ENCODE measurements around the gene HBM. TPM values are rescaled to one million over a fixed set of nuclear protein-coding genes. Genes with fewer than 3 reads are reported as not detected.

Gene HBM
- total RNA-seq, 4 donors from 2014 or later: not detected

DNA sequence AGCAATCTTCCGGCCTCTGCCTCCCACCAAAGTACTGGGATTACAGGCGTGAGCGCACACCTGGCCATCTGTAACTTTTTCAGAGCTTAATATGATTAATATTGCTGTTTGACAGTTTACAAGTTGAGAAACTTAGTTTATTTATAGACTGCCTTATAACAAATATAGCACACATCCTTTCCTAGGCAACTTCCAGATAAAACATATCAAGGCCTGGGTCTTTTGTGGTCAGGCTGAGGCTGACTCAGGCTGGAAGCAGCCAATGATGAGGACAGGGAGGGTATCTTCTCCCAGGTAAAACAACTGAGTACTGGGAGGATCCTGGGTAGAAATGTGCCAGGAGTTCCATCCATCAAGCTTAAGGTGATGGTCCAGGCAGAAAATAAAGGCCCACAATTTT lies 47.2 kb downstream of the HBM start:
- Histone ChIP-seq H3K4me1 (no peaks in the 10 kb centered on the region), H3K27ac (no peak overlapping the region), H3K9me3 (no peaks in the 10 kb centered on the region), H3K4me3 (no peak overlapping the region), H3K36me3 (peaks cover 96% of the 10 kb centered on the region), H3K27me3 (no peaks in the 10 kb centered on the region)
- no peak for TF ChIP-seq POLR2A (IDR thresholded peaks at IDR 0.05)
- TF ChIP-seq POLR2AphosphoS5 (IDR thresholded peaks at IDR 0.05): no peak
- TF ChIP-seq, protein P1, sequence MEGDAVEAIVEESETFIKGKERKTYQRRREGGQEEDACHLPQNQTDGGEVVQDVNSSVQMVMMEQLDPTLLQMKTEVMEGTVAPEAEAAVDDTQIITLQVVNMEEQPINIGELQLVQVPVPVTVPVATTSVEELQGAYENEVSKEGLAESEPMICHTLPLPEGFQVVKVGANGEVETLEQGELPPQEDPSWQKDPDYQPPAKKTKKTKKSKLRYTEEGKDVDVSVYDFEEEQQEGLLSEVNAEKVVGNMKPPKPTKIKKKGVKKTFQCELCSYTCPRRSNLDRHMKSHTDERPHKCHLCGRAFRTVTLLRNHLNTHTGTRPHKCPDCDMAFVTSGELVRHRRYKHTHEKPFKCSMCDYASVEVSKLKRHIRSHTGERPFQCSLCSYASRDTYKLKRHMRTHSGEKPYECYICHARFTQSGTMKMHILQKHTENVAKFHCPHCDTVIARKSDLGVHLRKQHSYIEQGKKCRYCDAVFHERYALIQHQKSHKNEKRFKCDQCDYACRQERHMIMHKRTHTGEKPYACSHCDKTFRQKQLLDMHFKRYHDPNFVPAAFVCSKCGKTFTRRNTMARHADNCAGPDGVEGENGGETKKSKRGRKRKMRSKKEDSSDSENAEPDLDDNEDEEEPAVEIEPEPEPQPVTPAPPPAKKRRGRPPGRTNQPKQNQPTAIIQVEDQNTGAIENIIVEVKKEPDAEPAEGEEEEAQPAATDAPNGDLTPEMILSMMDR (IDR thresholded peaks at IDR 0.05): no peak
- TF ChIP-seq EP300 (IDR thresholded peaks at IDR 0.05): no peak
- DNase-seq (ENCODE audit: low spot score in 2 of 2): no peak
- WGBS: 90% methylated on average over 3 of the region's 3 CpGs

Other genes with a start within 250 kb of the HBM start
- 1 to 10 TPM; 2.0 to 2.8 (median 2.7) TPM for gene POLR3K, start 112.4 kb upstream of the HBM start, total RNA-seq
- 10 to 100 TPM in 2 of 4 donors, 1 to 10 TPM in 2; 9.5 to 21.7 (median 13.9) TPM for gene SNRNP25, start 112.2 kb upstream of the HBM start, total RNA-seq
- gene RHBDF1, start 93.3 kb upstream of the HBM start, total RNA-seq: 100 to 1,000 TPM in 1 of 4 donors, 10 to 100 TPM in 3; 32.1 to 107 (median 41.2) TPM
- gene MPG, start 87.8 kb upstream of the HBM start, total RNA-seq: 10 to 100 TPM; 46.8 to 94.4 (median 70.9) TPM
- gene NPRL3, start 27.3 kb upstream of the HBM start, total RNA-seq: 10 to 100 TPM; 21.1 to 48.3 (median 35.6) TPM
- not detected for gene HBZ, start 13.3 kb upstream of the HBM start, total RNA-seq
- gene HBA2, start 6.9 kb downstream of the HBM start, total RNA-seq: 100 to 1,000 TPM in 2 of 4 donors, 10 to 100 TPM in 2; 13.0 to 282 (median 96.5) TPM
- gene HBA1, start 10.7 kb downstream of the HBM start, total RNA-seq: 100 to 1,000 TPM in 2 of 4 donors, 10 to 100 TPM in 2; 10.5 to 265 (median 77.7) TPM
- not detected for gene HBQ1, start 14.5 kb downstream of the HBM start, total RNA-seq
- 100 to 1,000 TPM in 1 of 4 donors, 10 to 100 TPM in 3; 47.6 to 206 (median 59.5) TPM for gene LUC7L, start 63.5 kb downstream of the HBM start, total RNA-seq
- 100 to 1,000 TPM; 108 to 124 (median 121) TPM for gene FAM234A, start 68.8 kb downstream of the HBM start, total RNA-seq
- gene RGS11, start 110.0 kb downstream of the HBM start, total RNA-seq: 1 to 10 TPM in 1 of 4 donors, under 1 TPM in 3; 0.30 to 1.5 (median 0.59) TPM
- gene ARHGDIG, start 114.6 kb downstream of the HBM start, total RNA-seq: not detected
- not detected for gene PDIA2, start 117.2 kb downstream of the HBM start, total RNA-seq
- gene AXIN1, start 186.7 kb downstream of the HBM start, total RNA-seq: 10 to 100 TPM; 34.3 to 38.4 (median 37.2) TPM
- 10 to 100 TPM; 40.9 to 66.7 (median 52.7) TPM for gene MRPL28, start 204.6 kb downstream of the HBM start, total RNA-seq
- gene PGAP6, start 216.0 kb downstream of the HBM start, total RNA-seq: 10 to 100 TPM; 12.6 to 19.3 (median 15.5) TPM
- 10 to 100 TPM; 25.3 to 29.9 (median 27.7) TPM for gene NME4, start 231.2 kb downstream of the HBM start, total RNA-seq
- 10 to 100 TPM in 3 of 4 donors, 1 to 10 TPM in 1; 9.1 to 23.4 (median 12.3) TPM for gene DECR2, start 235.9 kb downstream of the HBM start, total RNA-seq